Measurements from ENCODE around the gene RXRG.

The RXRG gene

GRCh38 chr1:165415068-165415467, 29.9 kb downstream of the RXRG start:
- in situ Hi-C loops (cut with MboI; ENCODE audit: low sequenced_read_pairs) = no loop called here

DNA sequence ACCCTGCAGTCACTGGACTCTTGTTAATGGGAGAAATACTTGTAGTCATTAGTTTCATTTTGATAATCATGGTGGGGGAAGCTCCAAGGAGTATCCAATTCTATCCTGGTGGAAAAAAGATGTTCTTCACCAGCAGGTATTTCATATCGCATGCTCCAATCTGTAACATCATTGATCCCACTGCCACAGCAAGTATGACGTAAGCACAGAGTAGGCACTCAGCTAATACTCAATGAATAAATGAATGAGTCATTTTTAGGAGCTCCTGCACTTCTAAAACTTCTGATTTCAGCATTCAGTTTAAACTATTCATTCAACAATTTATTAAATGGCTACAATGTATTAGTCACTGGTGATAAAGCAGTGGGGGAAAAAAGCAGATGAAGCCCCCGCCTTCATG, 30.3 kb downstream of the RXRG start:
- in situ Hi-C loops (cut with MboI; ENCODE audit: low sequenced_read_pairs) = no loop called here

DNA sequence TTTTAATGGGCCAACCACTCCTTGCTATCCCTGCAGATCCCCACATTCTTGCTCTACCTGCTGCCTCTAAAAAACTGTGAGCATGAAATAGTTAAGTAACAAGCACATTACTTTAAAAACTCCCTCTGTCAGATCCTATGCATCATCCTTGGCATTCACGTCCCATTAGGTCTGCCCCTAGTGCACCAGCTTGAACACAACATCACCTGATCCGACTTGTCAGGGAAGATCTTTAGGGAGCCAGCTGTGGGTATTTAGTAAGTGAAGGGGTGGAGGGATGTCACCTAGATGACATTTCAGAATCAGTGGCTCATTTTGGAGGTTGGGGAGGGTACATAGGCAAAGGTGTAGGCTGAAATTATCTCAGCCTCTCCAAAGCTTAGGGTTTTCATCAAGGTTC, 33.5 kb downstream of the RXRG start:
- in situ Hi-C loops (cut with MboI; ENCODE audit: low sequenced_read_pairs) = no loop called here

- in situ Hi-C loops (cut with MboI; ENCODE audit: low sequenced_read_pairs) = no loop called here
These were observed 35.1 kb downstream of the RXRG start for GRCh38 chr1:165409657-165410358.

GRCh38 chr1:165408518-165408917, 36.4 kb downstream of the RXRG start:
- in situ Hi-C loops (cut with MboI; ENCODE audit: low sequenced_read_pairs) = no loop called here

GRCh38 chr1:165407398-165407797, 37.5 kb downstream of the RXRG start:
- in situ Hi-C loops (cut with MboI; ENCODE audit: low sequenced_read_pairs) = no loop called here

DNA sequence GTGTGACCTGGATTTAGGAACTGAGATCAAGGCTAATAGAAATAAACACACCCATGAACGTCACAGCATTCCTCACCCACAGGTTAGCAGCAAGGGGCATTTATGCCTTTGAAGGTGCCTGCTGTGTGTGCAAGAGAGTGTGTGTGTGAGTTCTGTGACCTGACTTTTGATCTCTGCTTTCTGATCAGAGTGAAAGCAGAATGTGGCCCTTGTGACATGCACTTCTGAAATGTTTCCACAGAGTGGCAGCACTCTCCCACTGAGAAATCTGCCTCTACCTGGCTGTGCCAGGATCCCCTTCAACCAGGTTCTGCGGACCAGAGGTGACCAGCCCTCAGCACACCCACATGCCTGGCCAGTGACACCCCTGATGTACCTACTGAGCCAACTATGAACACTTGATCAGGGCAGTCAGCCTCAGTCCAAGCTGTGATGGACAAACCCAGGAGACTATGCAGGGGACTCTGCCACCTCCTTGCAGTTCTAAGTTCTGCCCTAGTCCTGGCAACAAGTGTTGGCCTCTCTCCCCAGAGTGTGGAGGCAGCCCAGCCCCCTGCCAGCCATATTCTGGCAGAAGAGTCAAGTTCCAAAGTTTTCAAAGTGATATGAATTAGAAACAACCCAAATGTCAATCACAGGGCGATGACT, 41.0 kb downstream of the RXRG start:
- in situ Hi-C loops (cut with MboI; ENCODE audit: low sequenced_read_pairs) = no loop called here

- in situ Hi-C loops (cut with MboI; ENCODE audit: low sequenced_read_pairs) = no loop called here
These were observed 42.3 kb downstream of the RXRG start for GRCh38 chr1:165402517-165403111.

DNA sequence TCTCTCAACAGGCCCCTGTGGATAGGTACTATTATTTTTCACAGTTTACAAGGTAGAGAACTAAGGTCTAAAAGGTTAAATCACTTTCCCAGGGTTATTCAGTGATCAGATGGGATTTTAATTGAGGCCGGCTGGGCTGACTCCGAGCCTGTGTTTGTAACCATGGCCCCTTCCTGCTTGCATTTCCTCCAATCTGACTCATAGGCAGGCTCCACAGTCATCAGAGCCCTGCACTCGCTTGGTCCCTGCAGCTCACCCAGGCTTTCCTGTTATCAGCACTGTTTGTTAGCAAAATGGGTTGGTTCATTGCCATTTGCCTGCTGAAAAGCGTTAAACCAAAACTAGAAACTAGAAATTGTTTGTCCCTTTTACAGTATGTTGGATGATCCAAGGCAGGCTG, 47.0 kb downstream of the RXRG start:
- in situ Hi-C loops (cut with MboI; ENCODE audit: low sequenced_read_pairs) = loop anchor here (25.0 kb wide), 1 partner anchor 514 kb away; no protein-coding TSS in a partner anchor

DNA sequence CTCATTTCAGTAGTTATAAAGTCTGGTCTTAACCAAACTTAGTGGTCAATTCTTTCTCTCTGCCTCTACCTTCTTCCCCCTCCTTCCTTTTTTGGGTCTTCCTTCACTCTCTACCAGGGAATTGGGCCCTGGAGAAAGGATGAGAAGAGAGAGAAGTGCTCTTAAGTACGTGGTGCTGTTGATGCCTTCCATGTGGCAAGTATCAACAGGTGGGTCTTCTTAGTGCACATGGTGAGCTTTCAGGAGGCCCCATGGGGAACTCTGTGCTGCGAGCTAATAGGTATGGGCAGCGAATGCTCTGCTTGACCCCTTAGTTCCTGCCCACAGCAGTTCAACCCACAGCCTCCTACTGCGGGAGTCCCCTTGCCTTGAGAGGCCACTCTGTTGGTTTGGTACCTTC, 49.0 kb downstream of the RXRG start:
- in situ Hi-C loops (cut with MboI; ENCODE audit: low sequenced_read_pairs) = loop anchor here (25.0 kb wide), 1 partner anchor 516 kb away; no protein-coding TSS in a partner anchor

GRCh38 chr1:165395478-165395877, 49.4 kb downstream of the RXRG start:
- in situ Hi-C loops (cut with MboI; ENCODE audit: low sequenced_read_pairs) = loop anchor here (25.0 kb wide), 1 partner anchor 517 kb away; no protein-coding TSS in a partner anchor

GRCh38 chr1:165392634-165393571, 52.0 kb downstream of the RXRG start:
- in situ Hi-C loops (cut with MboI; ENCODE audit: low sequenced_read_pairs) = loop anchor here (5.0 to 25.0 kb wide), 2 partner anchors 199 to 519 kb away; no protein-coding TSS in a partner anchor

GRCh38 chr1:165389609-165390008, 55.3 kb downstream of the RXRG start:
- in situ Hi-C loops (cut with MboI; ENCODE audit: low sequenced_read_pairs) = loop anchor here (5.0 to 25.0 kb wide), 2 partner anchors 203 to 523 kb away; no protein-coding TSS in a partner anchor

GRCh38 chr1:165387961-165388360, 57.0 kb downstream of the RXRG start:
- in situ Hi-C loops (cut with MboI; ENCODE audit: low sequenced_read_pairs) = loop anchor here (25.0 kb wide), 1 partner anchor 524 kb away; no protein-coding TSS in a partner anchor

DNA sequence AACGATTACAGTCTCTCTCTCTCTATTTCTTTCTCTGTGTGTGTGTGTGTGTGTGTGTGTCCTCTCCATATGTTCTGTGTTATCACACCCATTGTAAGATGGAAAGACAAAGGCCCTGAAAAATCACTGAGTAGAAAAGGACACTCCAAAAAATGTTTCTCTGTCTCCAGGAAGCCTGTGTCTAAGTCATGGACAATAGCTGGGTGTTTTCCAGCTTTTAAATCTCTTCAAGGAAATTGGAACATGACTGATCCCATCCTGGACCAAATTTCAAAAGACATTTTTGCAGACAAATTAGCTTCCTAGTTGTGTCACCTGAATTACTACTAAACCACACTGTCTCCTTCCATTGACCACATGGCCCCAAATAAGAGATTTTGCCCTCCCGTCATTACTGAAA, 57.4 kb downstream of the RXRG start:
- in situ Hi-C loops (cut with MboI; ENCODE audit: low sequenced_read_pairs) = loop anchor here (25.0 kb wide), 1 partner anchor 525 kb away; no protein-coding TSS in a partner anchor

GRCh38 chr1:165383599-165384405, 61.1 kb downstream of the RXRG start:
- in situ Hi-C loops (cut with MboI; ENCODE audit: low sequenced_read_pairs) = loop anchor here (25.0 kb wide), 1 partner anchor 528 kb away; no protein-coding TSS in a partner anchor

- in situ Hi-C loops (cut with MboI; ENCODE audit: low sequenced_read_pairs) = loop anchor here (25.0 kb wide), 1 partner anchor 529 kb away; no protein-coding TSS in a partner anchor
These were observed 61.9 kb downstream of the RXRG start for GRCh38 chr1:165383067-165383466.

DNA sequence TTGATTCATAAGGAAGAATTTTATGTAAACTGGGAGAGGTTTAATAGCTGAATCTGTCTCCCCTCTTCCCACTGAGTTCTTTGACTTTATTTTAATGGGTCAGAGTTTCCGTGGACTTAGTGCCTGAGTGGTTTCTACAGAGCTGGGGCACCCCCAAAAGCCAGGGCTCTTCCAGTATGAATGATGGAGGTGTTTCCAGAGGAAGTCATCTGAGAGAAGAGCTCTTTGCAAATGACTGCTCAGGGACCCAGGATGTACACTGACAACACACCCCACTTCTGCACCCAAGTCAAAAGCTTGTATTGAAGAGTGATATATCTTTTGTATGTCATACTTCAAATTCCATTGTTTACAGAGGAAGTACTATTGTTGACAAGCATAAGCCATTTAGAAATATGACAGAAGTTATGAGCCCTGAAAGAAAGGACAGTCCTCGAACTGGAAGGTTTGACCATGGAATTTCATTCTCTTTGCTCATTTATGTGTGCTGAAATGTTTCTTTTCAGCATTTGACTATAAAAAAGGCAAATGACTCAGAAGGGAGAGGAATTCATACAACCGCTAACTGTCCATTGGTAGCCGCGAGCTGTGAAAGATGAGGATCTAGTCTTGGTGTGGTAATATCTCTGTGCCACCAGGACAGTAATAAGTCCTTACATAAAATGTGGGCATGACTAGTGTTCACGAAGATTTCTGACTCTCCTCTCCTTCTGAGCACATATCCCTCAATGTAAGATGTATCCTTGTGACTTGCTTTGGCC, 63.0 kb downstream of the RXRG start:
- in situ Hi-C loops (cut with MboI; ENCODE audit: low sequenced_read_pairs) = loop anchor here (25.0 kb wide), 1 partner anchor 530 kb away; no protein-coding TSS in a partner anchor

All from HL-60/S4 treated with retinoic acid at 250 ng/mL for 4 days and 3 days (cell line).